GM10847 (cell line): ENCODE results near the gene VPS33A.

ENCODE experiments used
- POLR2A ChIP-seq: IDR thresholded peaks from 2 replicates; pipeline ENCODE4 v1.6.1; 2011; ENCODE audit not compliant: insufficient read length; ENCODE audit errors: extremely low read depth

The VPS33A gene

DNA sequence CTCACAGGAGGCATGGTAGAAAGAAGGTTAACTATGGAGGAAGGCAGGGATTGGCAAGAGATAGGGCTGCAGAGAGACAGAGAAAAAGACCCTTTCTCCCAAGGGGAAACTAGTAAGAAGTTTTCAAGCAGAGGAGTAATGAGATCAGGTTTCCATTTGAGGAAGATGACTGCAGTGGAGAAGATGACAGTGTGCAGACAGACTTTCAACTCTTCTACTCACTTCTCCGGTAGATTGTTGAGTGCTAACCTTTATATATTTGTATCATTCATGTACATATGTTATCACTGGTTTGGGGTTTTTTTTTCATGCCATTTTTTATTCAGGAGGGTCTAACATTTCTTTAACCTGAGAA lies 68.7 kb downstream of the VPS33A start:
- TF ChIP-seq POLR2A, result no peak

DNA sequence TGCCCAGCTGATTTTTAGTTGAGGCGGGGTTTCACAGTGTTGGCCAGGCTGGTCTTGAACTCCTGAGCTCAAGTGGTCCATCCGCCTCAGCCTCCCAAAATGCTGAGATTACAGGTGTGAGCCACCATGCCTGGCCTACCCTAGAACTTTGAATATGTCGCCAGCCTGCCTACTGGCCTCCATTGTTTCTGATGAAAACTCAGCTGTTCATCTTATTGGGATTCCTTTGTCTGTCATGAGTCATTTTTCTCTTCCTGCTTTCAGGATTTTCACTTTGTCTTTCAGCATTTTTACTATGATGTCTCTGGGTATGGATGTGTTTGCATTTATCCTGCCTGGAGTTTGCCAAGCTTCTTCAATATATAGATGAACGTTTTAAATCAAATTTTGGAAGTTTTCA lies 70.9 kb downstream of the VPS33A start:
- TF ChIP-seq POLR2A, result no peak

DNA sequence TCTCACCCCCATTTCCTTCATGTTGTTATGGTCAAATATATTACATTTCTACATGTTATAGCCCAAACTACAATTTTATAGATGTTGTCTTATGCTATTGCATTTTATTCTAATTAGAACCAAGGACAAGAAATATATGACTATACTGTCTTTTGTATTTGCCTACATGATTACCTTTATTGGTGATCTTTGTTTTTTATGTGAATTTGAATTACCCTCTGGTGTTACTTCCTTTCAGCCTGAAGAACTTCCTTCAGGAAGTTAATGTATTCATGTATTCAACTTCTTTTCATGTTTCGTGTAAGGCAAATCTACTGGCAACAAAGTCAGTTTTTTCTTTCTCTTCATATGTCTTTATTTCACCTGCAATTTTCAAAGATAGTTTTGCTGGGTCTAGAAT lies 71.5 kb downstream of the VPS33A start:
- TF ChIP-seq POLR2A, result no peak

GRCh38 chr12:122192441-122192840 lies 73.9 kb downstream of the VPS33A start:
- no peak for TF ChIP-seq POLR2A

- TF ChIP-seq POLR2A, result no peak
Measured at GRCh38 chr12:122190842-122191668, 75.2 kb downstream of the VPS33A start.

DNA sequence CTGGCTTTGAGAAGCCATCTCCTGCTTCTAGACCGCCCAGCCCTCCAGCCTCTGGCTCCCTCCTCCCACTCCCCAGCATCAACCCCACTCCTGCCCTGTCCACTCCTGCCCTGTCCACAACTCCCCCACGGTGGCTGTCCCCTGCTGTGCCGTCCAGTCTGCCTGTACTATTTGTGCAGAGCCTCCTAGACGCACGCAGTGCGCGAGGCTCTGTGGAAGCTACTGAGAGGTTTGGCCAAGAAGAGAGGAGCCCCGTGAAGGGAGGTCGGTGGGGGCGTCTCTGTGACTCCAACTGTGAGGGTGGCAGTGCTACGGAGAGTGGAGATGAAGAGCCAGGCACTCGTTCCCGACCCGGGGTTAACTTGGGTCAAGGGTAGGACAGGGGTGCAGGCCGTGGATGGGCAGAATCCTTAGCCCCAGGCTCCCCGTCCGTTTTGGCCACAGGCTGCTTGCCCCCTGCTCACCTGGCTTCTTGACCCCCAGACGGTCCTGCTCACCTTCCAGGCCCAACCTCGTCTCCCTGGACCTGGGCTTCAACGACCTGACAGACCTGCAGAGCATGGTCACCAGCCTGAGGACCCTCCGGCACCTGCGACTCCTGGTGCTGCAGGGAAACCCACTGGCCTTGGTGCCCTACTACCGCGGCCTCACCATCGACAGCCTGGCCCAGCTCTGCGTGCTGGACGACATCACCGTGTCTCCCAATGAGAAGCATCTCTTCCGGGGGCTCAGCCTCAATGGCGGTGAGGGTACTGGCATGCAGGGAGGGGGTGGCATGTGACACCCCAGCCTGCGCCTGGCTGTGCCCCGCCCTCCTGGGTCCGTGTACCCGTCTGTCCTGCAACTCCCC lies 76.4 kb downstream of the VPS33A start:
- TF ChIP-seq POLR2A, result no peak

DNA sequence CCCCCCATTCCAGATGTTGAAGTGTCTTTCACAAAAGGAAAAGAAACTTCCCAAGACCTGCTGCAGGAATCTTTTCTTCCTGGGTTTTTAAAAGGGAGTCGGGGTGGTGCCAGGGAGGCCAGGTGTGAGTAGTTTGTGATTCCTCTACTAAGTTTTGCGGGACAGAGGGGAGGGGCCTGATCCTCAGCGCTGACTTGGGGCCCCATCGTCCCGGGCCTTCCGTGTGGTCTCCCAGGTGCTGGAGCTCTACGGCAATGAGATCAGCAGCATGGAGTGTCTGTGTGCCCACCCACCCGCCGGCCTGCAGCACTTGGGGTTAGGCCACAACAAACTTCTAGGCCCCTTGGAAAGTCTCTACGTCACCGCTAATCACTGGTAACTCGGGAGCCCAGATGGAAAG lies 78.8 kb downstream of the VPS33A start:
- TF ChIP-seq POLR2A, result no peak

DNA sequence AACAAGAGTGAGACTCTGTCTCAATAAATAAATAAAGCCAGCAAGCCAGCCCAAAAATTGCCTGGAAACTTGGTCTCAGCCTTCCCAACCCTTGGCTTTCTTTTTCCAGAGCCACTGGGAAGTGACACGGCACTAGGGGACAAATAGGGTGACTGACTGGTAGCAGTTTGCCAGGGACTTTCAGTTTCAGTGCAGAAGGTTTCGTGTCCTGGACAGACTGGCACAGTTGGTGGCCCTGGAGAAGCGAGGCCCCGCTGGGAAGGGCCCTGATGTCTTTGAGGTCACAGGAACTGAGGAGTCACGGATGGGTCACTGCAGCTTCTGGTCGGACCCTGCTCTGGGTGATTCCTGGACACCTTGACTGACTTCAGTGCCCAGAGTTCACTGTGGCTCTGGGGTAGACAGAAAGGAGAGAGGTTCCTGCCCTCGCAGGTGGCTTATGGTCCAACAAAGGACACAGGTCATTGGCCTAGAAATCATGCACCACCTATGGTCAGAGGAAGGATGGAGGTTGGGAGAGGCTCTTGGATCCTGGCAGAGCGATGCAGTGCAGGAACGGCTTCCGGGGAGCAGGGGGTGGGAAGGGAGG lies 80.7 kb downstream of the VPS33A start:
- no peak for TF ChIP-seq POLR2A

GRCh38 chr12:122185079-122185478 lies 81.2 kb downstream of the VPS33A start:
- TF ChIP-seq POLR2A, result no peak

GRCh38 chr12:122184517-122184916 lies 81.8 kb downstream of the VPS33A start:
- no peak for TF ChIP-seq POLR2A

DNA sequence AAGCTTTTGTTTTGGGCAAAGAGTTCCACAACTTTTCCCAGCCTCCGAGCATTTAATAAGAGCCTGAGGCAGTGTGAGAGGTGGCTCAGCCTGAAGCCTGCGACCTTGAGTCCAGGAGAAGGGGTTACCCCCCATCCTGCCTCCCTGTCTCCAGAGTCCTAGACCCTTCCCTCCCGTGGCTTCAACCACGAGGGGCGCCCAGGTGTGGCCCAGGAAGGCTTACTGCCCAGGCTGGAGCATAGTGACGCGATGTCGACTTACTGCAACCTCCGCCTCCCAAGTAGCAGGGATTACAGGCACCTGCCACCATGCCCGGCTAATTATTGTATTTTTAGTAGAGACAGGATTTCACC lies 82.7 kb downstream of the VPS33A start:
- no peak for TF ChIP-seq POLR2A

- no peak for TF ChIP-seq POLR2A
Measured at GRCh38 chr12:122182887-122183587, 83.3 kb downstream of the VPS33A start, which contains the start of gene LRRC43. TSS of gene LRRC43 (plus strand) at chr12:122183123. CDS start at chr12:122183145, 22 bp downstream.
